HUES48 (cell line): ENCODE results near the gene ATRNL1.

Source experiments
- H3K27ac ChIP-seq: one replicate; pipeline ENCODE4 v1.7.0; 2013; ENCODE audit warnings: low read depth, low read length, inconsistent platforms
- H3K27me3 ChIP-seq: 2 replicates; pipeline ENCODE4 v1.6.1; 2013; ENCODE audit warnings: mild to moderate bottlenecking, low read length; ENCODE audit not compliant: control insufficient read depth, insufficient read depth
- H3K36me3 ChIP-seq: 2 replicates; pipeline ENCODE4 v1.6.1; 2013; ENCODE audit warnings: low read length; ENCODE audit not compliant: control insufficient read depth, insufficient read depth
- H3K4me1 ChIP-seq: 2 replicates; pipeline ENCODE4 v1.6.1; 2013; ENCODE audit warnings: mild to moderate bottlenecking, low read length; ENCODE audit not compliant: control insufficient read depth, insufficient read depth
- H3K4me3 ChIP-seq: 2 replicates; pipeline ENCODE4 v1.5.1; 2013; ENCODE audit warnings: mild to moderate bottlenecking, low read depth, low read length
- H3K9ac ChIP-seq: 2 replicates; pipeline ENCODE4 v1.6.1; 2013; ENCODE audit warnings: mild to moderate bottlenecking, low read depth, low read length, moderate library complexity
- H3K9me3 ChIP-seq: 2 replicates; pipeline ENCODE4 v1.6.1; 2013; ENCODE audit warnings: low read length; ENCODE audit not compliant: control insufficient read depth, insufficient read depth

The ATRNL1 gene

GRCh38 chr10:115979576-115979975, 886.4 kb downstream of the ATRNL1 start:
- no peak overlapping the region for H3K27ac ChIP-seq
- H3K27me3 ChIP-seq = no peaks in the 10 kb centered on the region
- H3K9ac ChIP-seq = no peak overlapping the region
- no peak overlapping the region for H3K4me3 ChIP-seq
- no peaks in the 10 kb centered on the region for H3K36me3 ChIP-seq
- 0 out of 2 replicates have a peak, but pooled peaks cover 3% of the 10 kb centered on the region for H3K9me3 ChIP-seq
- H3K4me1 ChIP-seq = peaks cover 14% of the 10 kb centered on the region

- no peak overlapping the region for H3K9ac ChIP-seq
These were observed 887.3 kb downstream of the ATRNL1 start for GRCh38 chr10:115980470-115980869.

GRCh38 chr10:115981081-115981480, 887.9 kb downstream of the ATRNL1 start:
- Histone ChIP-seq H3K9ac (no peak overlapping the region), H3K36me3 (no peaks in the 10 kb centered on the region), H3K4me3 (no peak overlapping the region), H3K27me3 (no peaks in the 10 kb centered on the region), H3K27ac (no peak overlapping the region), H3K4me1 (peaks cover 8% of the 10 kb centered on the region), H3K9me3 (0 out of 2 replicates have a peak, but pooled peaks cover 3% of the 10 kb centered on the region)

More at GRCh38 chr10:115980470-115980869, 887.3 kb downstream of the ATRNL1 start:
- Histone ChIP-seq H3K27ac (no peak overlapping the region), H3K27me3 (no peaks in the 10 kb centered on the region), H3K4me1 (peaks cover 14% of the 10 kb centered on the region), H3K9me3 (no peaks in the 10 kb centered on the region), H3K4me3 (no peak overlapping the region), H3K36me3 (no peaks in the 10 kb centered on the region)

- Histone ChIP-seq H3K9me3 (0 out of 2 replicates have a peak, but pooled peaks cover 10% of the 10 kb centered on the region), H3K27ac (no peak overlapping the region)
These were observed 888.9 kb downstream of the ATRNL1 start for GRCh38 chr10:115982076-115982475.

GRCh38 chr10:115982526-115982925, 889.4 kb downstream of the ATRNL1 start:
- Histone ChIP-seq H3K9me3 (0 out of 2 replicates have a peak, but pooled peaks cover 10% of the 10 kb centered on the region), H3K4me1 (no peaks in the 10 kb centered on the region), H3K27ac (no peak overlapping the region), H3K4me3 (no peak overlapping the region), H3K36me3 (no peaks in the 10 kb centered on the region), H3K27me3 (no peaks in the 10 kb centered on the region), H3K9ac (no peak overlapping the region)

More at GRCh38 chr10:115982076-115982475, 888.9 kb downstream of the ATRNL1 start:
- Histone ChIP-seq H3K4me3 (no peak overlapping the region), H3K27me3 (no peaks in the 10 kb centered on the region), H3K9ac (no peak overlapping the region), H3K4me1 (no peaks in the 10 kb centered on the region), H3K36me3 (no peaks in the 10 kb centered on the region)

- no peak overlapping the region for H3K9ac ChIP-seq
- no peak overlapping the region for H3K27ac ChIP-seq
- no peaks in the 10 kb centered on the region for H3K27me3 ChIP-seq
- 0 out of 2 replicates have a peak, but pooled peaks cover 10% of the 10 kb centered on the region for H3K9me3 ChIP-seq
- no peaks in the 10 kb centered on the region for H3K4me1 ChIP-seq
- H3K36me3 ChIP-seq = no peaks in the 10 kb centered on the region
- H3K4me3 ChIP-seq = no peak overlapping the region
These were observed 892.6 kb downstream of the ATRNL1 start for GRCh38 chr10:115985786-115986185.

GRCh38 chr10:115988380-115988779, 895.2 kb downstream of the ATRNL1 start:
- Histone ChIP-seq H3K36me3 (no peaks in the 10 kb centered on the region), H3K4me1 (no peaks in the 10 kb centered on the region), H3K27me3 (peaks cover 6% of the 10 kb centered on the region), H3K27ac (no peak overlapping the region), H3K9me3 (0 out of 2 replicates have a peak, but pooled peaks cover 10% of the 10 kb centered on the region), H3K4me3 (no peak overlapping the region), H3K9ac (no peak overlapping the region)

GRCh38 chr10:115989621-115990020, 896.5 kb downstream of the ATRNL1 start:
- Histone ChIP-seq H3K36me3 (no peaks in the 10 kb centered on the region), H3K27ac (no peak overlapping the region), H3K4me1 (no peaks in the 10 kb centered on the region; the same call in 1 of the 2 replicates), H3K4me3 (no peak overlapping the region), H3K9me3 (0 out of 2 replicates have a peak, but pooled peaks cover 10% of the 10 kb centered on the region), H3K27me3 (peaks cover 19% of the 10 kb centered on the region), H3K9ac (no peak overlapping the region)

GRCh38 chr10:115992236-115992986, 899.2 kb downstream of the ATRNL1 start:
- Histone ChIP-seq H3K36me3 (no peaks in the 10 kb centered on the region), H3K9ac (no peak overlapping the region), H3K9me3 (peaks cover 5% of the 10 kb centered on the region), H3K27me3 (peaks cover 39% of the 10 kb centered on the region), H3K4me1 (peaks cover 18% of the 10 kb centered on the region), H3K4me3 (no peak overlapping the region), H3K27ac (no peak overlapping the region)

- Histone ChIP-seq H3K27me3 (peaks cover 39% of the 10 kb centered on the region), H3K4me3 (no peak overlapping the region), H3K36me3 (no peaks in the 10 kb centered on the region), H3K9me3 (peaks cover 22% of the 10 kb centered on the region), H3K9ac (no peak overlapping the region), H3K4me1 (peaks cover 18% of the 10 kb centered on the region), H3K27ac (peak overlapping the region; percentile 71)
These were observed 902.9 kb downstream of the ATRNL1 start for GRCh38 chr10:115996031-115996430.

- Histone ChIP-seq H3K36me3 (no peaks in the 10 kb centered on the region), H3K9me3 (peaks cover 22% of the 10 kb centered on the region), H3K4me3 (no peak overlapping the region), H3K4me1 (peaks cover 18% of the 10 kb centered on the region), H3K27ac (no peak overlapping the region), H3K27me3 (peaks cover 34% of the 10 kb centered on the region), H3K9ac (no peak overlapping the region)
These were observed 905.1 kb downstream of the ATRNL1 start for GRCh38 chr10:115998301-115998700.
